ENCODE measurements around the gene FANCC. TPM values are rescaled to one million over a fixed set of nuclear protein-coding genes. Genes with fewer than 3 reads are reported as not detected.
A peak's percentile ranks its signal among the peaks of the same experiment; 100 is the strongest.

The FANCC gene
- total RNA-seq, 1 donor from 2014 or later: 7.9 TPM

DNA sequence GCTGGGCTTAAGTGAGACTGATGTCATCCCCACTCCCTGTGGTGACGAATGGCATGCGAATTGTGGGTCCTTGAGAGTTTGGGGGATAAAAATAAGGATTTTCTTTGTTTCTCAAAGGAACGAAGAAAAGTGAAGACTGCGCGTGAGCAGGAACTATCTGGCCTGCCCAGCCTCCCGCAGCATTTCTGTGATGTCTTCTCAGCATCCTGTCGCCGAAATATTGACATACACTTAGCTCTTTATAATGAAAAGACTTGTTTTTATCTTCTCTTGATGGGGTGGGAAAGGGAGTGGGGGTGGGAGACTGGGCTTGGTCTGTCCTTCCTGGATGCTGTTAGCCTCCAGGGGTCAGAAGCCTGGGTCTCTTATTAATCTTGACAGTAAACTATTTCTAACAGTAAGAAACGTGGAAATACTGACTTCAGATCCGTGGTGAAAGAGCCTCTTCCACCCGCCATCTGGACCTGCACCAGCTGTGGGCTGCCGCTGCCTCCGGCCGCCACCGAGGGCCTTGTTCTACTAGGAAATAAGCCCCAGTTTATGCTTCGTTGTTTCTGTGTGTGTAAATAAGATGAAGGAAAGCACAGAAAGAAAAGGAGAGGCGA is 239.6 kb downstream of the FANCC start:
- Histone ChIP-seq H3K4me1 (ENCODE audit: insufficient read depth, low read length) (peaks cover 17% of the 10 kb centered on the region), H3K27ac (ENCODE audit: low read depth, low read length) (peak overlapping the region; percentile 38), H3K36me3 (ENCODE audit: insufficient read depth, low read length) (peaks cover 26% of the 10 kb centered on the region), H3K79me2 (ENCODE audit: insufficient read depth, low read length) (peaks cover 97% of the 10 kb centered on the region), H4K20me1 (ENCODE audit: insufficient read depth, low read length) (peaks cover 98% of the 10 kb centered on the region), H3K27me3 (ENCODE audit: insufficient read depth, low read length) (no peaks in the 10 kb centered on the region), H3K4me3 (ENCODE audit: insufficient read depth, low read depth, low read length) (no peak overlapping the region), H3K9ac (ENCODE audit: low read length) (peak overlapping the region; percentile 29), H2AFZ (ENCODE audit: low read depth, low read length) (no peak overlapping the region), H3K4me2 (ENCODE audit: low read length) (no peak overlapping the region), H3K9me3 (ENCODE audit: insufficient read depth, low read depth, low read length) (no peaks in the 10 kb centered on the region)
- Mint-ChIP-seq H3K4me3 (ENCODE audit: unreplicated experiment) (no peak overlapping the region), H3K27ac (ENCODE audit: unreplicated experiment) (peak overlapping the region; percentile 34), H3K9me3 (ENCODE audit: unreplicated experiment) (no peaks in the 10 kb centered on the region), H3K36me3 (ENCODE audit: low read depth, unreplicated experiment) (peaks cover 53% of the 10 kb centered on the region), H3K4me1 (ENCODE audit: low read depth, unreplicated experiment) (peaks cover 35% of the 10 kb centered on the region), H3K27me3 (ENCODE audit: low read depth, unreplicated experiment) (no peaks in the 10 kb centered on the region)
- TF ChIP-seq EZH2 (IDR thresholded peaks at IDR 0.05; ENCODE audit: insufficient read depth, low read length): no peak
- TF ChIP-seq, protein P1, sequence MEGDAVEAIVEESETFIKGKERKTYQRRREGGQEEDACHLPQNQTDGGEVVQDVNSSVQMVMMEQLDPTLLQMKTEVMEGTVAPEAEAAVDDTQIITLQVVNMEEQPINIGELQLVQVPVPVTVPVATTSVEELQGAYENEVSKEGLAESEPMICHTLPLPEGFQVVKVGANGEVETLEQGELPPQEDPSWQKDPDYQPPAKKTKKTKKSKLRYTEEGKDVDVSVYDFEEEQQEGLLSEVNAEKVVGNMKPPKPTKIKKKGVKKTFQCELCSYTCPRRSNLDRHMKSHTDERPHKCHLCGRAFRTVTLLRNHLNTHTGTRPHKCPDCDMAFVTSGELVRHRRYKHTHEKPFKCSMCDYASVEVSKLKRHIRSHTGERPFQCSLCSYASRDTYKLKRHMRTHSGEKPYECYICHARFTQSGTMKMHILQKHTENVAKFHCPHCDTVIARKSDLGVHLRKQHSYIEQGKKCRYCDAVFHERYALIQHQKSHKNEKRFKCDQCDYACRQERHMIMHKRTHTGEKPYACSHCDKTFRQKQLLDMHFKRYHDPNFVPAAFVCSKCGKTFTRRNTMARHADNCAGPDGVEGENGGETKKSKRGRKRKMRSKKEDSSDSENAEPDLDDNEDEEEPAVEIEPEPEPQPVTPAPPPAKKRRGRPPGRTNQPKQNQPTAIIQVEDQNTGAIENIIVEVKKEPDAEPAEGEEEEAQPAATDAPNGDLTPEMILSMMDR (IDR thresholded peaks at IDR 0.05; ENCODE audit: insufficient read depth, low read depth, low read length): no peak
- DNase-seq (ENCODE audit: low read depth) (no peak), FAIRE-seq (peak; percentile 9)

DNA sequence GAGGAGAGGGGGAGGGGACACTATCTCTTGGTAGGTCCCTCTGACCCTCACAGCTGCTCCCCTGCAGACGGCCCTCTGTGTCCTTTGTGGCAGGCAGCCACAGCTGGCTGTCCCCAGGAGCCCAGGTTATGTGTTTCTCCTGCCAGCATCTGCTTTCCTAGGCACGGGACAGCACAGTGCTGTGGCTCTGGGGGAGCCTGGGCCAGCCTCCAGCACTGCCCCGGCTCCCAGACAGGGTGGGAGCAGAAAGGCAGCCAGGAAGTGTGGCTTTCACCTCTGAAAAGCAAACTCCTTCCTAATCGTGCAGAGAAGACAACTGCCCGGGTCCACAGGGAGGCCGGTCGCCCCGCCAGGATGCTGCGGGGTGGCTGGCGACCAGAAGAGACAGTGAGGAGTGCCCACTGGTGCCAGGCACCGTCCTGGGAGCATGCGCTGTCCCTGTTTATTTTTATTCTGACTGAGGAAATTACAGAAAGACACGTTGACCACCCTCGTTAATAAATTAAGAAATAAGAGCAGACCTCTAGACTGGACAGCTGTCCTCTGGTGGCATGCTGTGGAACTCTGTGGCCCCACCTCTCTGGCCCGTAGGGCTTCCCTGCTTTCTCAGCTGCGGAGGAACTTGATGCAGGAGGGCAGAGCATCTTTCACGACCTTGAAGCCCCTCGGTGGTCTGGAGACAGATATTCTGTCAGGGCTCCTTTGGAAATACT is 240.3 kb downstream of the FANCC start:
- H3K4me3 Mint-ChIP-seq (ENCODE audit: unreplicated experiment): no peak overlapping the region
- peaks cover 48% of the 10 kb centered on the region for H3K36me3 Mint-ChIP-seq (ENCODE audit: low read depth, unreplicated experiment)
- H3K4me1 Mint-ChIP-seq (ENCODE audit: low read depth, unreplicated experiment): peaks cover 35% of the 10 kb centered on the region
- DNase-seq (ENCODE audit: low read depth) (no peak), FAIRE-seq (no peak)
- peak overlapping the region; percentile 29 for H3K9ac ChIP-seq (ENCODE audit: low read length)
- peaks cover 17% of the 10 kb centered on the region for H3K4me1 ChIP-seq (ENCODE audit: insufficient read depth, low read length)
- H3K27me3 ChIP-seq (ENCODE audit: insufficient read depth, low read length): no peaks in the 10 kb centered on the region
- no peaks in the 10 kb centered on the region for H3K9me3 ChIP-seq (ENCODE audit: insufficient read depth, low read depth, low read length)
- H3K4me3 ChIP-seq (ENCODE audit: insufficient read depth, low read depth, low read length): no peak overlapping the region
- H3K9me3 Mint-ChIP-seq (ENCODE audit: unreplicated experiment): no peaks in the 10 kb centered on the region
- peak overlapping the region; percentile 38 for H3K27ac ChIP-seq (ENCODE audit: low read depth, low read length)
- TF ChIP-seq, protein P1 (IDR thresholded peaks at IDR 0.05; ENCODE audit: insufficient read depth, low read depth, low read length): no peak
- TF ChIP-seq EZH2 (IDR thresholded peaks at IDR 0.05; ENCODE audit: insufficient read depth, low read length): no peak
- no peak overlapping the region for H3K4me2 ChIP-seq (ENCODE audit: low read length)
- H3K27ac Mint-ChIP-seq (ENCODE audit: unreplicated experiment): no peak overlapping the region
- H2AFZ ChIP-seq (ENCODE audit: low read depth, low read length): no peak overlapping the region
- no peaks in the 10 kb centered on the region for H3K27me3 Mint-ChIP-seq (ENCODE audit: low read depth, unreplicated experiment)
- H4K20me1 ChIP-seq (ENCODE audit: insufficient read depth, low read length): peaks cover 98% of the 10 kb centered on the region
- peaks cover 21% of the 10 kb centered on the region for H3K36me3 ChIP-seq (ENCODE audit: insufficient read depth, low read length)
- peaks cover 97% of the 10 kb centered on the region for H3K79me2 ChIP-seq (ENCODE audit: insufficient read depth, low read length)

DNA sequence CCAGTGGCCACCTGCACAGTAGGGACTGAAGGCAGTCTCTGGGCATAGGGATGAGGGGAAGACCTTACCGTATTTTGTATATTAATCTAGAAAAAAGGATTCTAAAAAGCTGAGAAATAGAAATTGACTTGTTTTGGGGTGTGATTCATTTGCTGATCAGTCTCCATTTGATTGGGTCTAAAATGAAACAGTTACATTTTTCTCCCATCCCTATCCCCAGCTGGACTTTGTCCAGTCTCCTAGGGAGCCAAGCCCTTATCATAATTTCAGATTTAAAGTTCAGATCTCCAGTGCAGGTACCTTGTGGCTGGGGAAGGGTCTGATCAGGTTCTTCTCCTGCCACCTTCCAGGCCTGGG is 240.8 kb downstream of the FANCC start:
- peaks cover 17% of the 10 kb centered on the region for H3K4me1 ChIP-seq (ENCODE audit: insufficient read depth, low read length)
- Mint-ChIP-seq H3K4me3 (ENCODE audit: unreplicated experiment) (no peak overlapping the region), H3K9me3 (ENCODE audit: unreplicated experiment) (no peaks in the 10 kb centered on the region), H3K36me3 (ENCODE audit: low read depth, unreplicated experiment) (peaks cover 43% of the 10 kb centered on the region), H3K4me1 (ENCODE audit: low read depth, unreplicated experiment) (peaks cover 30% of the 10 kb centered on the region), H3K27ac (ENCODE audit: unreplicated experiment) (peak overlapping the region; percentile 72), H3K27me3 (ENCODE audit: low read depth, unreplicated experiment) (no peaks in the 10 kb centered on the region)
- no peak overlapping the region for H2AFZ ChIP-seq (ENCODE audit: low read depth, low read length)
- no peak overlapping the region for H3K4me3 ChIP-seq (ENCODE audit: insufficient read depth, low read depth, low read length)
- no peak for FAIRE-seq
- H3K9ac ChIP-seq (ENCODE audit: low read length): no peak overlapping the region
- no peak overlapping the region for H3K27ac ChIP-seq (ENCODE audit: low read depth, low read length)
- peaks cover 97% of the 10 kb centered on the region for H3K79me2 ChIP-seq (ENCODE audit: insufficient read depth, low read length)
- H3K9me3 ChIP-seq (ENCODE audit: insufficient read depth, low read depth, low read length): no peaks in the 10 kb centered on the region
- no peak overlapping the region for H3K4me2 ChIP-seq (ENCODE audit: low read length)
- TF ChIP-seq EZH2 (IDR thresholded peaks at IDR 0.05; ENCODE audit: insufficient read depth, low read length): no peak
- TF ChIP-seq, protein P1 (IDR thresholded peaks at IDR 0.05; ENCODE audit: insufficient read depth, low read depth, low read length): no peak
- H3K36me3 ChIP-seq (ENCODE audit: insufficient read depth, low read length): peaks cover 21% of the 10 kb centered on the region
- no peaks in the 10 kb centered on the region for H3K27me3 ChIP-seq (ENCODE audit: insufficient read depth, low read length)
- no peak for DNase-seq (ENCODE audit: low read depth)
- peaks cover 99% of the 10 kb centered on the region for H4K20me1 ChIP-seq (ENCODE audit: insufficient read depth, low read length)
